ENCODE measurements around the gene TMEM186. TPM values are rescaled to one million over a fixed set of nuclear protein-coding genes. Genes with fewer than 3 reads are reported as not detected.

The TMEM186 gene
- total and polyA plus RNA-seq, 4 donors, result 5.7 to 10.3 (median 7.3) TPM

GRCh38 chr16:8832717-8833105 lies 35.3 kb upstream of the TMEM186 start:
- no peaks in the 10 kb centered on the region for H3K27me3 ChIP-seq (ENCODE audit: control insufficient read depth in 1 of 2, insufficient read depth in 2 of 2, low read length in 1 of 2)
- H3K4me1 ChIP-seq (ENCODE audit: control insufficient read depth in 1 of 2, insufficient read depth in 2 of 2, low read length in 2 of 2), result no peaks in the 10 kb centered on the region
- WGBS, 2 donors, result 71 to 76% methylated on average over 16 of the region's 16 CpGs
- H3K27ac ChIP-seq (ENCODE audit: low read depth in 1 of 2, low read length in 2 of 2), result no peak overlapping the region
- ATAC-seq (ENCODE audit: low FRiP score) (no peak), DNase-seq (no peak)
- intact Hi-C loops (cut with DNase I), result no loop called here
- no peaks in the 10 kb centered on the region for H3K9me3 ChIP-seq (ENCODE audit: control insufficient read depth, low read length)
- no peak overlapping the region for H3K4me3 ChIP-seq (ENCODE audit: low read length in 2 of 2)
- peaks cover 2% of the 10 kb centered on the region in 2 donors for H3K36me3 ChIP-seq (ENCODE audit: control insufficient read depth in 1 of 2, insufficient read depth in 2 of 2, low read length in 1 of 2)

GRCh38 chr16:8831871-8832716 lies 34.7 kb upstream of the TMEM186 start:
- Histone ChIP-seq H3K36me3 (ENCODE audit: control insufficient read depth in 1 of 2, insufficient read depth in 2 of 2, low read length in 1 of 2) (peaks cover 2% of the 10 kb centered on the region in 2 donors), H3K9me3 (ENCODE audit: control insufficient read depth, low read length) (no peaks in the 10 kb centered on the region), H3K4me3 (ENCODE audit: low read length in 2 of 2) (no peak overlapping the region), H3K27me3 (ENCODE audit: control insufficient read depth in 1 of 2, insufficient read depth in 2 of 2, low read length in 1 of 2) (no peaks in the 10 kb centered on the region), H3K27ac (ENCODE audit: low read depth in 1 of 2, low read length in 2 of 2) (no peak overlapping the region), H3K4me1 (ENCODE audit: control insufficient read depth in 1 of 2, insufficient read depth in 2 of 2, low read length in 2 of 2) (no peaks in the 10 kb centered on the region)
- DNase-seq, result no peak
- intact Hi-C loops (cut with DNase I), result no loop called here
- 66 to 69% methylated on average over 18 of the region's 18 CpGs for WGBS, 2 donors
- ATAC-seq (ENCODE audit: low FRiP score), result no peak

GRCh38 chr16:8831450-8831849 lies 34.0 kb upstream of the TMEM186 start:
- ATAC-seq (ENCODE audit: low FRiP score) (no peak), DNase-seq (no peak)
- no peaks in the 10 kb centered on the region for H3K4me1 ChIP-seq (ENCODE audit: control insufficient read depth in 1 of 2, insufficient read depth in 2 of 2, low read length in 2 of 2)
- H3K27me3 ChIP-seq (ENCODE audit: control insufficient read depth in 1 of 2, insufficient read depth in 2 of 2, low read length in 1 of 2), result no peaks in the 10 kb centered on the region
- H3K9me3 ChIP-seq (ENCODE audit: control insufficient read depth, low read length), result no peaks in the 10 kb centered on the region
- intact Hi-C loops (cut with DNase I), result no loop called here
- no peak overlapping the region for H3K4me3 ChIP-seq (ENCODE audit: low read length in 2 of 2)
- no peak overlapping the region for H3K27ac ChIP-seq (ENCODE audit: low read depth in 1 of 2, low read length in 2 of 2)
- H3K36me3 ChIP-seq (ENCODE audit: control insufficient read depth in 1 of 2, insufficient read depth in 2 of 2, low read length in 1 of 2), result peaks cover 2% of the 10 kb centered on the region in 2 donors
- WGBS, 2 donors, result 75 to 85% methylated on average over 9 of the region's 9 CpGs

GRCh38 chr16:8828541-8829165 lies 31.2 kb upstream of the TMEM186 start:
- no peak overlapping the region for H3K27ac ChIP-seq (ENCODE audit: low read depth in 1 of 2, low read length in 2 of 2)
- no peak for DNase-seq
- 86 to 90% methylated on average over 8 of the region's 8 CpGs for WGBS, 2 donors
- H3K4me3 ChIP-seq (ENCODE audit: low read length in 2 of 2), result no peak overlapping the region
- intact Hi-C loops (cut with DNase I), result no loop called here
- no peaks in the 10 kb centered on the region for H3K4me1 ChIP-seq (ENCODE audit: control insufficient read depth in 1 of 2, insufficient read depth in 2 of 2, low read length in 2 of 2)
- H3K27me3 ChIP-seq (ENCODE audit: control insufficient read depth in 1 of 2, insufficient read depth in 2 of 2, low read length in 1 of 2), result no peaks in the 10 kb centered on the region
- peaks cover 2% of the 10 kb centered on the region in 2 donors for H3K36me3 ChIP-seq (ENCODE audit: control insufficient read depth in 1 of 2, insufficient read depth in 2 of 2, low read length in 1 of 2)
- ATAC-seq (ENCODE audit: low FRiP score), result no peak
- no peaks in the 10 kb centered on the region for H3K9me3 ChIP-seq (ENCODE audit: control insufficient read depth, low read length)

GRCh38 chr16:8826278-8826879 lies 28.9 kb upstream of the TMEM186 start:
- Histone ChIP-seq H3K9me3 (ENCODE audit: control insufficient read depth, low read length) (no peaks in the 10 kb centered on the region), H3K4me3 (ENCODE audit: low read length in 2 of 2) (no peak overlapping the region), H3K27ac (ENCODE audit: low read depth in 1 of 2, low read length in 2 of 2) (no peak overlapping the region), H3K27me3 (ENCODE audit: control insufficient read depth in 1 of 2, insufficient read depth in 2 of 2, low read length in 1 of 2) (no peaks in the 10 kb centered on the region), H3K4me1 (ENCODE audit: control insufficient read depth in 1 of 2, insufficient read depth in 2 of 2, low read length in 2 of 2) (no peaks in the 10 kb centered on the region), H3K36me3 (ENCODE audit: control insufficient read depth in 1 of 2, insufficient read depth in 2 of 2, low read length in 1 of 2) (peaks cover 0 to 2% of the 10 kb centered on the region in 2 donors)
- ATAC-seq (ENCODE audit: low FRiP score), result no peak
- intact Hi-C loops (cut with DNase I), result no loop called here
- WGBS, 2 donors, result 71 to 87% methylated on average over 3 of the region's 3 CpGs
- no peak for DNase-seq

- ATAC-seq (ENCODE audit: low FRiP score), result no peak
- H3K27ac ChIP-seq (ENCODE audit: low read depth in 1 of 2, low read length in 2 of 2), result no peak overlapping the region
- 65 to 75% methylated on average over 3 of the region's 3 CpGs for WGBS, 2 donors
Observed at GRCh38 chr16:8822403-8822802, 25.0 kb upstream of the TMEM186 start.

GRCh38 chr16:8819411-8820034 lies 22.1 kb upstream of the TMEM186 start:
- H3K27ac ChIP-seq (ENCODE audit: low read depth in 1 of 2, low read length in 2 of 2), result no peak overlapping the region
- 91 to 95% methylated on average over 6 of the region's 6 CpGs for WGBS, 2 donors
- H3K4me1 ChIP-seq (ENCODE audit: control insufficient read depth in 1 of 2, insufficient read depth in 2 of 2, low read length in 2 of 2), result no peaks in the 10 kb centered on the region
- H3K4me3 ChIP-seq (ENCODE audit: low read length in 2 of 2), result no peak overlapping the region
- H3K36me3 ChIP-seq (ENCODE audit: control insufficient read depth in 1 of 2, insufficient read depth in 2 of 2, low read length in 1 of 2), result peaks cover 0 to 7% of the 10 kb centered on the region in 2 donors
- H3K27me3 ChIP-seq (ENCODE audit: control insufficient read depth in 1 of 2, insufficient read depth in 2 of 2, low read length in 1 of 2), result no peaks in the 10 kb centered on the region
- intact Hi-C loops (cut with DNase I), result no loop called here
- ATAC-seq (ENCODE audit: low FRiP score) (no peak), DNase-seq (no peak)
- no peaks in the 10 kb centered on the region for H3K9me3 ChIP-seq (ENCODE audit: control insufficient read depth, low read length)

More at GRCh38 chr16:8822403-8822802, 25.0 kb upstream of the TMEM186 start:
- intact Hi-C loops (cut with DNase I), result no loop called here
- no peaks in the 10 kb centered on the region for H3K9me3 ChIP-seq (ENCODE audit: control insufficient read depth, low read length)
- no peaks in the 10 kb centered on the region for H3K27me3 ChIP-seq (ENCODE audit: control insufficient read depth in 1 of 2, insufficient read depth in 2 of 2, low read length in 1 of 2)
- no peaks in the 10 kb centered on the region for H3K4me1 ChIP-seq (ENCODE audit: control insufficient read depth in 1 of 2, insufficient read depth in 2 of 2, low read length in 2 of 2)
- H3K4me3 ChIP-seq (ENCODE audit: low read length in 2 of 2), result no peak overlapping the region
- DNase-seq, result no peak
- H3K36me3 ChIP-seq (ENCODE audit: control insufficient read depth in 1 of 2, insufficient read depth in 2 of 2, low read length in 1 of 2), result peaks cover 0 to 7% of the 10 kb centered on the region in 2 donors

- no peaks in the 10 kb centered on the region for H3K27me3 ChIP-seq (ENCODE audit: control insufficient read depth in 1 of 2, insufficient read depth in 2 of 2, low read length in 1 of 2)
- WGBS, 2 donors, result 81 to 87% methylated on average over 10 of the region's 10 CpGs
- intact Hi-C loops (cut with DNase I), result no loop called here
- DNase-seq, result no peak
- H3K27ac ChIP-seq (ENCODE audit: low read depth in 1 of 2, low read length in 2 of 2), result no peak overlapping the region
- no peak overlapping the region for H3K4me3 ChIP-seq (ENCODE audit: low read length in 2 of 2)
- no peaks in the 10 kb centered on the region for H3K9me3 ChIP-seq (ENCODE audit: control insufficient read depth, low read length)
- no peak for ATAC-seq (ENCODE audit: low FRiP score)
- H3K36me3 ChIP-seq (ENCODE audit: control insufficient read depth in 1 of 2, insufficient read depth in 2 of 2, low read length in 1 of 2), result peaks cover 0 to 11% of the 10 kb centered on the region in 2 donors
- no peaks in the 10 kb centered on the region for H3K4me1 ChIP-seq (ENCODE audit: control insufficient read depth in 1 of 2, insufficient read depth in 2 of 2, low read length in 2 of 2)
Observed at GRCh38 chr16:8818504-8819270, 21.2 kb upstream of the TMEM186 start.

Data from aorta (tissue), 5 donors.